GM04503 (cell line): ENCODE measurements around the gene PDE5A.
"Not testable (repeated sequence)": the region's sequence is repeated elsewhere in the genome, so short reads cannot be mapped to it uniquely, and the experiment has no call there.

Source experiments
- DNase-seq: peaks from one replicate; pipeline ENCODE4 v3.0.0-alpha.2; 2012; ENCODE audit warnings: low read depth

The PDE5A gene

GRCh38 chr4:119518915-119519410 lies 109.6 kb downstream of the PDE5A start:
- no peak for DNase-seq

- DNase-seq: no peak
Measured at GRCh38 chr4:119518230-119518892, 110.2 kb downstream of the PDE5A start.

- DNase-seq: peak; percentile 60
Measured at GRCh38 chr4:119517361-119518229, 111.0 kb downstream of the PDE5A start.

- DNase-seq: no peak
Measured at GRCh38 chr4:119512398-119512797, 116.2 kb downstream of the PDE5A start.

GRCh38 chr4:119510395-119511149 lies 118.0 kb downstream of the PDE5A start:
- DNase-seq: peak; percentile 34

- no peak for DNase-seq
Measured at GRCh38 chr4:119508281-119508680, 120.3 kb downstream of the PDE5A start.

- no peak for DNase-seq
Measured at GRCh38 chr4:119506806-119507205, 121.8 kb downstream of the PDE5A start.

- no peak for DNase-seq
Measured at GRCh38 chr4:119504616-119505015, 124.0 kb downstream of the PDE5A start.

- no peak for DNase-seq
Measured at GRCh38 chr4:119501740-119502139, 126.9 kb downstream of the PDE5A start.

- DNase-seq: no peak
Measured at GRCh38 chr4:119498527-119498926, 130.1 kb downstream of the PDE5A start.

GRCh38 chr4:119493886-119494285 lies 134.7 kb downstream of the PDE5A start:
- DNase-seq: no peak

- DNase-seq: no peak
Measured at GRCh38 chr4:119493419-119493818, 135.2 kb downstream of the PDE5A start.

- DNase-seq: no peak
Measured at GRCh38 chr4:119490335-119490734, 138.3 kb downstream of the PDE5A start.

- DNase-seq: no peak
Measured at GRCh38 chr4:119489305-119489704, 139.3 kb downstream of the PDE5A start.

GRCh38 chr4:119480331-119480730 lies 148.3 kb downstream of the PDE5A start:
- no peak for DNase-seq

GRCh38 chr4:119479835-119480234 lies 148.8 kb downstream of the PDE5A start:
- DNase-seq: no peak

- no peak for DNase-seq
Measured at GRCh38 chr4:119479180-119479808, 149.3 kb downstream of the PDE5A start.

GRCh38 chr4:119478446-119479179 lies 150.0 kb downstream of the PDE5A start:
- DNase-seq: no peak

GRCh38 chr4:119477412-119478053 lies 151.1 kb downstream of the PDE5A start:
- no peak for DNase-seq

- DNase-seq: no peak
Measured at GRCh38 chr4:119471259-119471658, 157.3 kb downstream of the PDE5A start.

- DNase-seq: not testable (repeated sequence)
Measured at GRCh38 chr4:119470737-119471063, 157.9 kb downstream of the PDE5A start.
